HG02759 (cell line): ENCODE data around the gene SNIP1.
A peak's percentile ranks its signal among the peaks of the same experiment; 100 is the strongest.
"Not testable (repeated sequence)": the region's sequence is repeated elsewhere in the genome, so short reads cannot be mapped to it uniquely, and the experiment has no call there.

Source experiments
- ATAC-seq: cut with Tn5 transposase; IDR thresholded peaks from one replicate; pipeline ENCODE4 v1.9.1; 2021; ENCODE audit warnings: mild to moderate bottlenecking, moderate library complexity; ENCODE audit not compliant: unreplicated experiment

The SNIP1 gene

DNA sequence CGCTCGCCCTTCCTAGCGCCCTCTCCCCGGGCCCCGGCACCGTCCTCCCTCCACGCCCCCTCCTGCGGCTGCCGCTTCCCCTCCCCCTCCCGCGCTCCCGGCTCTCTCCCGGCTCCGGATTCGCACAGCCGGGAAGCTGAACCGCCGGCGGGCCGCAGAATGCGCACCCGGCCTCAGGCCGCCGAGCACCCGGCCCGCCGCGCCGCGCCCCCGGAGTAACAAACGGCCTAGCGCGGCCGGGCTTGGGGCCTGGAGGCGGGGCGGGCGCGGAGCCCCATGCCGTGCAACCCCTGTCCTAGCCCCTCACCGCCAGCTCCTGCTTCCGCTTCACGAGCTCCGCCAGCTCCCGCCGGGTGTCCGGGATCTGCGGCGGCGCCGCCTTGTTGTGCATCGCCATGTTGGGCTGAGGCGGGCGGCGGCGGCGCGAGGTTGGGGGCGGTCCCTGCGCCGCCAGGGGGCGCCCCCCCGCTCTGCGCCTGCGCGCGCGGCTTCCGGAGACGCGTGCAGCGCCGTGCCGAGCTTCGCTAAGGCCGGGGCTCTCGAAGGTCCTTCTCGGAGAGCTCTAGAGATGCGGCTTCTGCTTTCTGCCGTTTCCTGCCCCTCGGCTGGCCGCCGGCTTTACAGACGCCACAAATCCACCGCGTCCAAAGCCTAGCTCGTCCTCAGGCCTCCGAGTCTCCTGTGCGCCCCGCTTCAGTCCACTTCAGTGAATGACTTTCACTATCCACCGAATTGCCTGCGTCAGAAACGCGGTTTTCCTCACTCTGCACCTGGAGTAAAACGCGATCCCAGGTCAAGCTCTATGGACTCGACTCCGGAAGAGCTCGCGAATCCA is 39.5 kb downstream of the SNIP1 start, which contains the start of gene MEAF6:
MEAF6 (minus strand) TSS at position 417 of the 835 bp plus-strand sequence; CDS start at position 397, 20 bp downstream.
- ATAC-seq, result peak; percentile 95

DNA sequence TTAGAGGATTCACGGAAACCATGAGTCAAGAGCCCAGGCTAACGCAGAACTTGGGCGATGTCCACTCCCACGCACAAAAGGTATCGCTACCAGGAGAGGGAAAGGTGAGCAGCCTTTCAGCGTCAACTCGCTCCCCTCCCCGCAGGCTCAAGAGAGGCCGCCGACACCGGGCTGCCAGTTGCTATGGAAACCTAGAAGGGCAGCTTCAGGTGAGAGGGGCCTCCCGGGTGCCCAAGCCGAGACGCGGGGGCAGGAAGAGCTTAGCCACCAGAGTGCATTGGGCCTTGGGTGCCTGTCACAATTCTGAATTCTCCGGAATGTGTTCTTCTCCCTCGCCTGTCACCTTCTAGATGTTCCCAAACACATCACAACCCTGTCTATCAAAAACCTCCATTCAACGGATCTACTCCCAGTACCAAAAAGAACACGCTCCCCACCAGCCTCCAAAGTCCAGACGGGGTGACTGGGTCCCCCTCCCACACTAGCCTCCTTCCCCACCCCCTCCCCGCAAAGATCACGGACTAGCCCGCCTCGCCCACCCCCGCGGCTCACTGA is 40.2 kb downstream of the SNIP1 start:
- ATAC-seq, result peak; percentile 41

DNA sequence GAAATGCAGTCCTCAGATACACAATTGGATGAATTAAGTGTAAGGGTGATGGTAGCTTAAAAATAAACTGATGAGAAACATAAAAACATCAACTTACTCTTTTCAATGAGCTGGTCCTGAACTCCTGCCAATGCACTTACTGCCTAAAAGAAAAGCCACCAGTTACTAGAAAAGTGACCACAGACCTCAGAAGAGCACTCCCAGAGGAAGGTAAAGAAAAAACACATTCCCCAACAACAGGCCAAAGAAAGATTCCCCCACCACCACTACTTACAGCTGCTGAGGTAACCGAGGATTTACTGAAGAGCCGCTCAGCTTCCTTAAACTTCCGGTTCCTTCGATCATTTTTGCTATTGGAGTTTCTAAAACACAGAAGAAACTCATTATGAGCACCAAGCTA is 44.9 kb downstream of the SNIP1 start:
- ATAC-seq, result no peak

DNA sequence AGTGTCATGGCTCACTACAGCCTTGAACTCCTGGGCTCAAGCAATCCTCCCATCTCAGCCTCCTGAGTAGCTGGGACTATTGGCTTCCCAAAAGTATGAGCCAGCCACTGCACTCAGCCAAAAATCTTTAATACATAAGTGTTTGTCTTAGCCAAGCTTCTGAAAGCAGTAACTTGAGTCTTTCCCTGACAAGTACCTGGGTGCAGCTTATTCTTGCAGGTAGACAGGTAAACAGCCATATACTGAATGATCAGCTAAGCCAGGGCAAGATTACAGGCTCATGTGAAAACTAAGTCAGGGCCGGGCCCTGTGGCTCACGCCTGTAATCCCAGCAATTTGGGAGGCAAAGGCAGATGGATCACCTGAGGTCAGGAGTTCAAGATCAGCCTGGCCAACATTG is 47.4 kb downstream of the SNIP1 start:
- no peak for ATAC-seq

DNA sequence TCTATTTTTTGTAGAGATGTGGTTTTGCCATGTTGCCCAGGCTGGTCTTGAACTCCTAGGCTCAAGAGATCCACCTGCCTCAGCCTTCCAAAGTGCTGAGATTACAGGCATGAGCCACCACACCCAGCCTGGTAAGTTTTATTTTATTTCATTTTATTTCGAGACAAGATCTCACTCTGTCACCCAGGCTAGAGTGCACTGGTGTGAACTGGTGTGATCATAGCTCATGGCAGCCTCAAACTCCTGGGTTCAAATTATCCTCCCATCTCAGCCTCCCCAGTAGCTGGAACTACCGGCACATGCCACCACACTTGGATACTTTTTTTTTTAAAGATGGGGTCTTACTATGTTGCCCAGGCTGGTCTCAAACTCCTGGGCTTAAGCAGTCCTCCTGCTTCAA is 51.3 kb downstream of the SNIP1 start:
- not testable (repeated sequence) for ATAC-seq

DNA sequence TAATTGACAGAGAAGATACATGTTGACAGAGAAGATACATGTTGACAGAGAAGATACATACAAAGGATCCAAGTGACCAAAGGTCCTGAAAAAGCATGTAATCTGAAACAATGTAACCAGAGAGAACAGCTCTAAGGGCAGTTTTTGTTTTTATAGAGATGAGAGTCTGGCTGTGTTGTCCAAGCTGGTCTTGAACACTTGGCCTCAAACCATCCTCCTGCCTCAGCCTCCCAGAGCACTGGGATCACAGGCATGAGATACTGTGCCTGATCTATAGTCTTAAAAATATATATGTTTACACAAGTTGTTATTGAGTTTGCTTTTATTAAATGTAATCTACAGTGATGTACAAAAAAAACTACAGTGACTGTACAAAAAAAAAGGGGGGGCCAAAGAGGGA is 52.0 kb downstream of the SNIP1 start:
- ATAC-seq, result no peak

DNA sequence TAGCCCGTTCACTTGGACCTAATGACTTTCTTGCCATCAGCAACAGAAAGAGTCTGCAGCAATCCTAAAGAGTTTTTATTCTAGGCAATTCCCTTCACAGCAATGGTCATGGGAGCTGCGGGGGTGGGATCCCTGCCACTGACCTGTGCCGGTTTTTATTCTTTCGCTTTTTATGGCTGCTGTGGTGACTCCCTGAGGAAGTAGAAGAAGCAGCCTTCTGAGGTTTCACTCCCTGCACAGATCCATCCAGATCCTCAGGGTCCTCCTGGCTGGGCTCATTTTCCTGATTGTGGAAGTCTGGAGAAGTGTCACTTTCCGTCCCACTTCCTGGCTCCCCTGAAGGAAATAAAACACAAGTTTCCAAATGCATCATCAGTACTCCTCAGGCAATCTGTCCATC is 52.4 kb downstream of the SNIP1 start:
- no peak for ATAC-seq

DNA sequence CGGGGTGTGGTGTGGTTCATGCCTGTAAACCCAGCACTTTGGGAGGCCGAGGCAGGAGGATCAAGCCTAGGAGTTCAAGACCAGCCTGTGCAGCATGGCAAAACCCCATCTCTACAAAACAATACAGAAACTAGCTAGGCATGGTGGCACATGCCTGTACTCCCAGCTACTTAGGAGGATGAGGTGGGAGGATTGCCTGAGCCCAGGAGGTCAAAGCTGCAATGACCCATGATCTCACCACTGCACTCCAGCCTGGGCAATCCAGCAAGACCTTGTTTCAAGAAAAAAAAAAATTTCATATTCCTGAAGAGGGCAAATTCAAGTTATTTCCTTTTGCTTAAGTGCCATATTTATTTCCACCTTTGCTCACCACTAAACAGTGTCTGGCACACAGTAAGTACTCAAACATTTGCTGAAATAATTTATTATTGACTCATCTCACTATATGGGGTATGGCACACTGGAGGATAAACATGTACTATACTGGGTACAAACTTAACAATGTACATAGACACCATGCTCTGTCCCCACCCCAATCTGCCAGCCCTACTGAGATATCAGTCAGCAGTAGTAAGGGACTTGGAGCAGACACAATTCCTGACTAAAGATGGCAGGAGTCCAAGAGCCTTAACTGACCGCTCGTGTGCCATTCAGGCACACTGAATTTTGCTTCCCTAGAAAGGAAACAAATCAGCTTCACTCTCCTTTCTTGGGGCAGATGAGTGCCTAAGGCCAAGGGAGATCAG is 55.0 kb downstream of the SNIP1 start:
- ATAC-seq, result no peak

DNA sequence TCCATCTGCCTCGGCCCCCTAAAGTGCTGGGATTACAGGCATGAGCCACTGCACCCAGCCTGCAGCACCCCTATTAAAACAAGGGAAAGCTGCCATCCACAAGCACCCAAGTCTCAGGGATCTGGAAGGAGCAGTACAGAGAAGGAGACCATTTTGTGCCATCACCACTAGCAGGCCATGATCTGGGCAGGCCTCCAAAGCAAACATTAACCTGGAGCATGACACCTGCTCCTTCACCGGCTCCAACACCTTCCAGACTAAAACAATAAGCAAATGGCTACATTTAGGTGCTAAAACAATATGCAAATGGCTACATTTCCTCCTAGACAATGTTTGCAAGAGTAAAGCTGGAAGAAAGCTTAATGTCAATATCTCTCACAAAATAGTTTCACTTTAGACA is 56.3 kb downstream of the SNIP1 start:
- no peak for ATAC-seq

DNA sequence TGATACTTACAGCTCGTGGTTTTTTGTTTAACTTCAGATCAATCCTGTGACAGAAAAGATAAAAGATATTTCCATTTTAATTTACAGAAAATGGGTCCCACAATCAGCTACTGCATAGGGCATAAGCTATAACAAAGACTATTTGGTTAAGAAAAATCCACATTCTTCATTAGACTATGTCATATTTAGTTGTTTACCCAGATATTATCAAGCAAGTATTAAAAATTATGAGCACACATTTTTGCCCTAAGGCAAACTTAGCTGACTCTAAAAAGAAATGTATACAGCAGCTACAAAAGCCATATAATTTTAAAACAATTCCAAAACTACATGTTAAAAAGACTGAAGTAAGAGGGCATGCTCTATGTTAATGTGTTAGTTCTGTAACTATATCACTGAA is 58.2 kb downstream of the SNIP1 start:
- ATAC-seq, result no peak

DNA sequence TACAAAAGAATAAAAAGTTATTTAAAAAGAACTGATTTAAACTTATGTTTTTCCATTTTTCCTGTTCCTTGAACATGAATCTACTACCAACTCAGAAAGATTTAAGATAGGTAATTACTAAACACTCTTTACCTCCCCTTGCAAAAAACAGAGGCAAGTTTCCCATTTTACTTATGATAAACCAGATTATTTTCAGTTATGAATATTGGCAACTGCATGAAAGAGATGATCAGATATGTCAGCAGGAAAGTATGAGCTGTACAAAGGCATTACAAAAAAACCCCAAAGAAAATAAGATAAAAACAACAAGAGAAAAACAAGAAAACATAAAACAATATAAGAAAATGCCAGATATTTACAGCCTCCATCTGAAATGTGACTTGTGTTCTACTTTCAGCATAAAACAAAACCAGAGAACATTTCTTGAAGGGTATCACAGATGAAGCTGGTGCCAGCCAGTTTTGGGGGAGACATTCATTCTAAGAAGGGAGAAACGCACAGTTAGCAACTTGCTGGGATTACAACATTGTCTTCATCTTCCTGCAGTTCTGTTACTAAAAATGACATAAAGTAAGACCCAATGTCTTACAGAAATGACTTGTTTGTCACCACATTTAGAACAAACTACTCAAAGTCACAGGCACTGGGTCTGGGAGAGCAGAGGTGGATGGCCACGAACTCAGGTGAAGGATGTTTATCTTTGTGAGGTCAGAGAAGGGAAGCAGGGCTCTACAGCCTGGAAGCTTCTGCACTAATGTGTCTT is 60.6 kb downstream of the SNIP1 start:
- ATAC-seq, result no peak

DNA sequence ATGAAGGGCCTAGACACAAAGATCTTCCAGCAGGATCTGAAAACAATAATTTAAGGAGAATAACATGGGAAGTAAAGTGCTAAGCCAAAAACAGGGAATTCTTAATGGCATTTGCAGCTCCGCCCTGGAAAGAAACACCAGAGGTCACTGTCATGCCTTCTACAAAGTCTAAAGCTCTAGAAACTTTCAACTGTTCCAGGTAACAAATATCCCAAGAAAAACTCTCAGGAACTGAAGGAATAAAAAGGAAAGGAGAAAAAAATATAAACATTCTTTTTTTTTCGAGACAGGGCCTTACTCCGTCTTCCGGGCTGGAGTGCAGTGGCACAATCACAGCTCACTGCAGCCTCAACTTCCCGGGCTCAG is 66.5 kb downstream of the SNIP1 start:
- no peak for ATAC-seq

DNA sequence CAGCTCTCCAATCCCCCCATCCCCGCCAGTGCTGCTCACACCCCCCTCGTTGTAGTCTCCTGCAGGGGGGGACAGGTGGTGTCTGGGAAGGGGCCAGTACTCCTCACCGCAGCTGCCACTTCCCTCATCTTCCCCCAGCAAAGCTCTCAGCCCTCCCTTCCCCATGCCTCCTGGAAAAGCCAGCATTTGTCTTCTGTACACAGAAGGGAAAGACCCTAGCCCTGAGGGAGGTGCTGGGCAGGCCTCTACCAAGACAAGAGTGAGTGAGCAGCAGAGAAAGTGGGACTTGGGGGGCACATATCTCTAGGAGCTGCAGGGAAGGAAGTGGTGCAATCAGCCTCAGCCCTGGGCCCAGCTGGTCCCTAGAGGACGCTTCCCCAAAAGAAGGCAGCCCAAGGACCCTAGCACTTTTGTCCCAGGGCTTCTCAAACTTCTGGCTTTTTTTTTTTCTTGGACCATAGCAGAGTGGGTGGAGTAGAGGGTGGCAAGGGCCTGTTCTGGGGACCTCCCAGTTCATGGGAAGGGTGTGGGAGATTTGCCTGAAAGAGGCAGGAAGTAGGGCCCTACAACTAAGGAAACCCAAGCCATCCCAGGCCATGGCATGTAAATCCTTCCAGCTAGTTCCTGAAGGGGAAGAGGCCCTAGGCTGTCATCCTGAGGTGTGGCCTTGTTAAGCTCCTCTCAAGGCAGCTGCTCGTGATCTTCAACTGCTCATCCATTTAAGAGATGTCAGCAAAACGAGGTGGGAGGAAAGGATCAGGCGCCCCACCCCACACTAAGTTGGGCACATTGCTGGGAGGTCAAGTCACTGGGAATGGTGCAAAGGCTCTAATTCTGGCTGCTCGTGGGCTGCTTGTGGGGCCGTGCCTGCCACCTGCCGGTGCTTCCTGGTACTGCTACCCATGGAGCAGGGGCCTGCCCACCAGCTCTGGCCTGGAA is 67.1 kb downstream of the SNIP1 start:
- ATAC-seq, result peak; percentile 53

DNA sequence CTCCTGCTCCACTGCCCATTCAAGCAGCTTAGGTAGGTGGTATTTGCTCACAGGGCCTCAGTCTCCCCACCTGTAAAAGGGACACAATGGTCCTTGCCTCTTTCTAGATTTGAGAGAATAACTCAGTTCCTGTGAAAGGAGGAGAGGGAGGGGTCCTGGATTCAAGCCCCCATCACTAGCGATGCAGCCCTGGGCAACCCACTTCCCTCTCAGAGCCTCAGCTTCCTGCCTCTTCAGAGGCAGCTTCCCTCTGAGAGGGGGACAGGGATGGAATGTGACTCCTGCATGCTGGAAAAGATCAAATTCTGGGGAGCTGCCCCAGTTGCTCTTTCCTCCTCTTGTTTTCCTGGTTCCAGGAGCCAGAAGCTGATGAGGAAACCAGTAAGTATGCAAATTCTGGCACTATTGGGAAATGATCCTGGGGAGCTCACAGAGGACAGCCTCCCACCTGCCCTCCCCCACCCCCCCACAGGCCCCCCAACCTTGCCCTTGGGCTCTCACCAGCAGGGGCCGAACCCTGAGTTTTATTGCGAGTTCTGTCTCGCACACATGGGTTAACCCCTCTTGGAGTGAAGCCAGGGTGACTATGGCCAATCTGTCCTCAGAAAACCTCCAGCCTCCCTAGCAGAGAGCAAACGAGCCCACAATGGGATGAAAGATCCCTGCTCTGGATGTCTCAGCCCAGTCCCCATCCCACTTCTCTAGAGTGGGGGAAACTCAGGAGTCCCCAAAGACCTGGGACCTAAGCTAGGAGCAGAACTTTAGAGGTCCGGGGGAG is 68.0 kb downstream of the SNIP1 start:
- ATAC-seq, result no peak
